ENCODE data around the gene GALNT2. TPM values are rescaled to one million over a fixed set of nuclear protein-coding genes. Genes with fewer than 3 reads are reported as not detected.

GALNT2 gene
- total RNA-seq, 4 donors from 2014 or later: 47.9 to 78.6 (median 60.0) TPM

DNA sequence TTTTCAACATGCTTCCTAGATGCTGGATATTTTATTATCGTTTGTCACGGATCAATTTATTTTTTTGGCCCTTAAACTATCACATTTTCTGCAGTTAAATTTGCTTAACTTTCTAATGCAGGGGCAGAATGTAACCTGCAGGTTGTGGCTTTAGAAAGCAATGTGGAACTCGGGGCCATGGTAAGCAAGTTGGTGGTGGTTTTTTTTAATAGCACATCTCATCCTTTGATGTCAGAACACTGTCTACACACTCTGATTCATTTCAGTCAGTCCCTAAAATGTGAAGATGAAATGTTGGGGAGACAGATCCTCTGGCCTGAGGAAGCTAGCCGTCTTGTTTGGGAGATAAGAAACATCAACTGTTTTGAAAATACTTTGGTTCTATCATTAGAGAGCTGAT is 89.5 kb downstream of the GALNT2 start:
- peak overlapping the region in 3 of 4 donors; percentile 11 to 92 (median 86) for H3K27ac ChIP-seq
- no peaks in the 10 kb centered on the region for H3K36me3 ChIP-seq
- no peak for TF ChIP-seq EP300 (IDR thresholded peaks at IDR 0.05)
- TF ChIP-seq POLR2A (IDR thresholded peaks at IDR 0.05): no peak
- TF ChIP-seq, protein P1, sequence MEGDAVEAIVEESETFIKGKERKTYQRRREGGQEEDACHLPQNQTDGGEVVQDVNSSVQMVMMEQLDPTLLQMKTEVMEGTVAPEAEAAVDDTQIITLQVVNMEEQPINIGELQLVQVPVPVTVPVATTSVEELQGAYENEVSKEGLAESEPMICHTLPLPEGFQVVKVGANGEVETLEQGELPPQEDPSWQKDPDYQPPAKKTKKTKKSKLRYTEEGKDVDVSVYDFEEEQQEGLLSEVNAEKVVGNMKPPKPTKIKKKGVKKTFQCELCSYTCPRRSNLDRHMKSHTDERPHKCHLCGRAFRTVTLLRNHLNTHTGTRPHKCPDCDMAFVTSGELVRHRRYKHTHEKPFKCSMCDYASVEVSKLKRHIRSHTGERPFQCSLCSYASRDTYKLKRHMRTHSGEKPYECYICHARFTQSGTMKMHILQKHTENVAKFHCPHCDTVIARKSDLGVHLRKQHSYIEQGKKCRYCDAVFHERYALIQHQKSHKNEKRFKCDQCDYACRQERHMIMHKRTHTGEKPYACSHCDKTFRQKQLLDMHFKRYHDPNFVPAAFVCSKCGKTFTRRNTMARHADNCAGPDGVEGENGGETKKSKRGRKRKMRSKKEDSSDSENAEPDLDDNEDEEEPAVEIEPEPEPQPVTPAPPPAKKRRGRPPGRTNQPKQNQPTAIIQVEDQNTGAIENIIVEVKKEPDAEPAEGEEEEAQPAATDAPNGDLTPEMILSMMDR (IDR thresholded peaks at IDR 0.05): no peak
- no peak for DNase-seq (ENCODE audit: low spot score in 2 of 2)
- H3K4me3 ChIP-seq: no peak overlapping the region
- 87% methylated on average over 4 of the region's 4 CpGs for WGBS, 2 donors
- peaks cover 0 to 99% (median 55%) of the 10 kb centered on the region in 4 donors for H3K4me1 ChIP-seq
- no peaks in the 10 kb centered on the region for H3K9me3 ChIP-seq
- no peaks in the 10 kb centered on the region for H3K27me3 ChIP-seq

DNA sequence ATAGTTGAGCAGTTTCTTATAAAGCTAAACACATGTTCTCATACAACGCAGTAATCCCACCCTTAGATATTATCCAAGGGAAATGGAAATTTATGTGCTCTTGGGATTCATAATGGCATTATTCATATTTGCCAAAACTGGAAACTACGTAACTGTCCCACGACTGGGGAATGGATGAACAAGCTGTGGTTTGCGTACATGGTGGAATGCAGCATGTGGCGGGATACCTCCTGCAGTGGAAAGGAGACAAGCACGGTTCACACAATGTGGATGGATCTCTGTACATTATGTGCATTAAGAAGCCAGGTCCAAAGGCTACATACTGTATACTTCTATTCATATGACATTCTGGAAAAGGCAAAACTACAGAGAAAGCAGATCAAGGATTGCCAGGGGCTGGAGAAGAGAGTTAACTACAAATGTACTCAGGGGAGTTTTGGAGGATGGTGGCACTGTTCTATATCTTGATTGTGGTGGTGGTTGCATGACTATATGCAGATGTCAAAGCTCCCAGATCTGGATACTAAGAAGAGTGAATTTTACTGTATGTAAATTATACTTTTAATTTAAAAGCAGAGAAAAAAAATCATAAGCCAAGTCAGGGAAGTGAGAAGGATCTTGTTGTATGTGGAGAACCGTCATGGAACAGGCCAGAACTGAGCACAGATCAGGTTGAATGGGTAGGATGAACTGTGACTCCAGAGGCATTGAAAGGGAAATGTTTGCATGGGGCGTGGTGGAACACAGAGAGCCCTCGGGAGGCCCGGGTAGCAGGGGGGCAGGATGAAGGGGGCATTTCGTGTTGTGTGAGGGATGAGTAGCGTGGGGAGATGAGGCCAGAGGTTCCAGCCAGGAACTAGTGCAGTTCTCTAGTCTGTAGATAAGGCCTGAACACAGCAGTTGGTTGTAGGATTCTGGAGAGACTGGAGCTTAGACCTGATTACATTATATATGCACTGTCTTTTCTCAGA is 90.7 kb downstream of the GALNT2 start:
- Histone ChIP-seq H3K27ac (peak overlapping the region in 3 of 4 donors; percentile 6 to 86 (median 81)), H3K36me3 (no peaks in the 10 kb centered on the region), H3K4me1 (peaks cover 0 to 94% (median 44%) of the 10 kb centered on the region in 4 donors), H3K9me3 (no peaks in the 10 kb centered on the region), H3K4me3 (no peak overlapping the region), H3K27me3 (no peaks in the 10 kb centered on the region)
- WGBS, 2 donors: 51 to 68% methylated on average over 12 of the region's 12 CpGs
- no peak for TF ChIP-seq POLR2A (IDR thresholded peaks at IDR 0.05)
- TF ChIP-seq EP300 (IDR thresholded peaks at IDR 0.05): no peak
- TF ChIP-seq, protein P1 (IDR thresholded peaks at IDR 0.05): no peak
- no peak for DNase-seq (ENCODE audit: low spot score in 2 of 2)

DNA sequence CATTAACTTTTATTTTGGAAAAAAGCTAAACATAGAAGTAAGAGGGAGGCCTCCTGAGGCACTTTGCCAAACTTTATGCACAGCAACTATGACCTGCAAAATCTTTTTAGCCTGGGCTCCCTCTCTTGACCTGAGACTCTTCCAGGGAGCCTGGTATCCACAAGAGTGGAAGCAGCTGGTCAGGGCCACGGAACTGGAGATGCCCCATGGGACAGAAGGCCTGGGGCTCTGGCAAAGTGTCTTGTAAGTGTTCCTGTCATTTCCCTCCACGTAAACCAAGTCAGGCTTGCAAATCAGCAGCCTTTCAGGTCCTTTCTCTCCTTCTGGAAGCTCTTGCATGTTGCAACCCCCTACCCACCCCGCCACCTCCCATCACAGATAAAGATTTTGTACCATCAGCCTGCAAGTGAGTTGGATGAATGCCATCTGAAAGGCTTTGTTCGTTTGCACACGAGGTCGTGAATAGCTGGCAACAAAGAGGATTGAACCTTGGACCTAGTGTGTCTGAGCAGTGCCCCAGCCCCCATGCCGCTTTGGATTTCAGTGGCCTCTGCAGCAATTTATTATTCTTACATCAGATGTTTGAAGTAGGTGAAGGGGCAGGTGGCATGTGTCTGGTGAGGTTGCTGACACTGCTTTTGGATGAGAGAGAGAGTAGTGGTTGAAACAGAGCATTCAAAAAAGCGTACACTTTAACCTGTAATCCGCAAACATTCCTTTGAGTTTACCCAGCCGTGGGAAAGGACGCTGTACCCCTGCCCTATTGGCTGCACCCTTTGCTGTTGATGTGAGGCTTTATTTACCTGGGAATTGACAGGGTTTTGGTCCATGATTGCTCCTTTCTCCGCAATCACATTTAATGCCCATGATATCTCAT is 91.6 kb downstream of the GALNT2 start:
- no peaks in the 10 kb centered on the region for H3K27me3 ChIP-seq
- DNase-seq (ENCODE audit: low spot score in 2 of 2): no peak
- H3K4me1 ChIP-seq: peaks cover 0 to 94% (median 46%) of the 10 kb centered on the region in 4 donors
- H3K36me3 ChIP-seq: no peaks in the 10 kb centered on the region
- H3K27ac ChIP-seq: peak overlapping the region; percentile 6 to 86 (median 46)
- no peaks in the 10 kb centered on the region for H3K9me3 ChIP-seq
- no peak overlapping the region for H3K4me3 ChIP-seq
- WGBS, 2 donors: 44 to 51% methylated on average over 12 of the region's 12 CpGs
- TF ChIP-seq, protein P1 (IDR thresholded peaks at IDR 0.05): no peak
- TF ChIP-seq EP300 (IDR thresholded peaks at IDR 0.05) (no peak), POLR2A (IDR thresholded peaks at IDR 0.05) (no peak)

- Histone ChIP-seq H3K27ac (peak overlapping the region in 3 of 4 donors; percentile 11 to 86 (median 81)), H3K27me3 (no peaks in the 10 kb centered on the region), H3K4me1 (peaks cover 0 to 94% (median 43%) of the 10 kb centered on the region in 4 donors), H3K4me3 (no peak overlapping the region), H3K9me3 (no peaks in the 10 kb centered on the region), H3K36me3 (no peaks in the 10 kb centered on the region)
- DNase-seq (ENCODE audit: low spot score in 2 of 2): no peak
- TF ChIP-seq EP300 (IDR thresholded peaks at IDR 0.05): no peak
- no peak for TF ChIP-seq POLR2A (IDR thresholded peaks at IDR 0.05)
- TF ChIP-seq, protein P1 (IDR thresholded peaks at IDR 0.05): no peak
- WGBS, 2 donors: 81 to 91% methylated on average over 6 of the region's 6 CpGs
Observed at GRCh38 chr1:230159580-230159979, 92.5 kb downstream of the GALNT2 start.

All from tibial nerve (tissue), 4 donors.